ENCODE data around the gene ZBTB16.

GRCh38 chr11:114243461-114244372, 184.2 kb downstream of the ZBTB16 start:
- TF ChIP-seq CTCF (IDR thresholded peaks at IDR 0.05) (no peak), POLR2A (IDR thresholded peaks at IDR 0.05) (no peak)

All from adrenal gland (tissue), 5 donors.